A549 (cell line): ENCODE measurements around the gene IQCC. TPM values are rescaled to one million over a fixed set of nuclear protein-coding genes. Genes with fewer than 3 reads are reported as not detected.

ENCODE experiments used
- ATAC-seq, 2 experiments: fragments of 200-7000 bp in 1 of 2; fragments of >200 bp in 1 of 2; cut with Nextera tagmentation in 1 of 2; cut with Tn5 transposase in 1 of 2; 3 replicates each; pipeline versions ENCODE4 v1.8.0 to v1.9.1; 2018 to 2020; ENCODE audit warnings: mild to moderate bottlenecking in 1 of 2, moderate library complexity in 1 of 2
- CTCF ChIA-PET: fragments of 300-600 bp; sonication (Branson Sonifier 250); formaldehyde crosslinking; extraction: SDS; loops from one replicate; lab custom pipeline; 2021; ENCODE audit warnings: antibody characterized with exemption, inconsistent platforms; lab: Yijun Ruan, JAX
- POLR2A ChIA-PET: fragments of 350-600 bp; formaldehyde crosslinking; extraction: SDS; loops from one replicate; lab custom pipeline; 2021; ENCODE audit warnings: antibody characterized with exemption, inconsistent platforms; lab: Yijun Ruan, JAX
- DNase-seq, 2 experiments: peaks; one replicate each; pipeline versions ENCODE4 v3.0.0 to v3.0.0-alpha.2; 2011 to 2016; ENCODE audit warnings: low read depth in 1 of 2, low spot score in 1 of 2
- FAIRE-seq: peaks from 2 replicates; lab custom pipeline; 2011; peaks lifted over from hg19 to GRCh38; lab: Jason Lieb, UNC
- H3K27ac ChIP-seq, 2 experiments: fragments of >200 bp; sonication (Bioruptor Twin); formaldehyde crosslinking; 3 replicates each; pipeline ENCODE4 v1.5.1; 2016 to 2017
- H3K4me1 ChIP-seq: fragments of >200 bp; sonication (Bioruptor Twin); formaldehyde crosslinking; 3 replicates; pipeline ENCODE4 v1.6.1; 2016
- H3K4me2 ChIP-seq: fragments of >200 bp; sonication (Bioruptor Twin); formaldehyde crosslinking; 3 replicates; pipeline ENCODE4 v1.6.1; 2016
- H3K4me3 ChIP-seq: fragments of >200 bp; sonication (Bioruptor Twin); formaldehyde crosslinking; 3 replicates; pipeline ENCODE4 v1.5.1; 2016
- H3K9me3 ChIP-seq: fragments of >200 bp; sonication (Bioruptor Twin); formaldehyde crosslinking; 3 replicates; pipeline ENCODE4 v1.6.1; 2016
- CBX8 ChIP-seq: fragments of 200-600 bp; sonication (generic); IDR thresholded peaks from 2 replicates; pipeline ENCODE4 v1.6.1; 2016
- CHD4 ChIP-seq: fragments of 200-600 bp; sonication (generic); IDR thresholded peaks from 2 replicates; pipeline ENCODE4 v1.6.1; 2016; ENCODE audit warnings: antibody characterized with exemption, mild to moderate bottlenecking, borderline replicate concordance
- EHMT2 ChIP-seq: fragments of 200-600 bp; sonication (generic); IDR thresholded peaks from 2 replicates; pipeline ENCODE4 v1.6.1; 2016; ENCODE audit warnings: antibody characterized with exemption, low read depth, mild to moderate bottlenecking, moderate library complexity
- MAFK ChIP-seq: fragments of 450-650 bp; IDR thresholded peaks from 2 replicates; pipeline ENCODE4 v1.6.1; 2014; ENCODE audit not compliant: partially characterized antibody
- POLR2AphosphoS2 ChIP-seq: conservative IDR thresholded peaks from 2 replicates; pipeline ENCODE4 v1.6.1; 2012; ENCODE audit warnings: low read length, improper control_type of control experiment, inconsistent platforms
- RFX5 ChIP-seq: fragments of 450-650 bp; IDR thresholded peaks from 2 replicates; pipeline ENCODE4 v1.7.1; 2014; ENCODE audit warnings: antibody characterized with exemption, mild to moderate bottlenecking, moderate library complexity
- SMC3 ChIP-seq: fragments of >200 bp; sonication (Bioruptor Twin); formaldehyde crosslinking; IDR thresholded peaks from 3 replicates; pipeline ENCODE4 v1.6.1; 2018; ENCODE audit warnings: inconsistent platforms
- TP53 ChIP-seq: fragments of 250-450 bp; sonication (Bioruptor Pico); IDR thresholded peaks from 2 replicates; pipeline ENCODE4 v1.5.0; 2021; ENCODE audit warnings: mild to moderate bottlenecking, moderate library complexity
- ZC3H11A ChIP-seq: fragments of 450-650 bp; IDR thresholded peaks from 2 replicates; pipeline ENCODE4 v1.6.1; 2014; ENCODE audit warnings: antibody characterized with exemption, mild to moderate bottlenecking
- ZFP36 ChIP-seq: fragments of 450-650 bp; IDR thresholded peaks from 2 replicates; pipeline ENCODE4 v1.6.1; 2014; ENCODE audit warnings: borderline replicate concordance; ENCODE audit not compliant: partially characterized antibody
- ZNF302 ChIP-seq: fragments of 250-450 bp; sonication (Bioruptor Pico); IDR thresholded peaks from 2 replicates; pipeline ENCODE4 v1.9.0; 2021; ENCODE audit warnings: inconsistent platforms, mild to moderate bottlenecking, moderate library complexity
- WGBS: methylation state at CpG from one replicate; pipeline ENCODE4 v1.1.6; 2017; ENCODE audit errors: missing lambda C conversion rate; 5-methylcytosine and 5-hydroxymethylcytosine counted together
- polyA plus RNA-seq, 4 experiments: library from polyadenylated mRNA; depleted of rRNA in 3 of 4; stranded (reverse); fragments of >200 nt; fragmentation: RNase III in 1 of 4; extraction: RNeasy Plus Mini Kit Qiagen cat#74134 plus additional on column Dnase treatment in 1 of 4; gene quantifications; 2 replicates in 3 of 4; 3 replicates in 1 of 4; pipeline ENCODE4 v1.2.3, GENCODE V29; 2011 to 2017
- TF ChIP-seq, protein P1 (sequence below): fragments of 450-650 bp; IDR thresholded peaks from 2 replicates; pipeline ENCODE4 v1.6.1; 2014; ENCODE audit warnings: antibody characterized with exemption
- TF ChIP-seq, protein P2 (sequence below): fragments of 150-350 bp; IDR thresholded peaks from 2 replicates; pipeline ENCODE4 v1.6.1; 2014; ENCODE audit warnings: low read depth, mild to moderate bottlenecking, low read length
- TF ChIP-seq, protein P3 (sequence below): fragments of 250-450 bp; sonication (Bioruptor Pico); IDR thresholded peaks from 2 replicates; pipeline ENCODE4 v1.5.0; 2021; ENCODE audit warnings: mild to moderate bottlenecking, moderate library complexity, borderline replicate concordance
- TF ChIP-seq, protein P4 (sequence below): fragments of >200 bp; sonication (Bioruptor Twin); formaldehyde crosslinking; IDR thresholded peaks from 3 replicates; pipeline ENCODE4 v1.6.1; 2016

Gene IQCC
- polyA plus RNA-seq, 2 of the 4 experiments (the other 2 are of a cell fraction) = 1.6 to 2.0 TPM

DNA sequence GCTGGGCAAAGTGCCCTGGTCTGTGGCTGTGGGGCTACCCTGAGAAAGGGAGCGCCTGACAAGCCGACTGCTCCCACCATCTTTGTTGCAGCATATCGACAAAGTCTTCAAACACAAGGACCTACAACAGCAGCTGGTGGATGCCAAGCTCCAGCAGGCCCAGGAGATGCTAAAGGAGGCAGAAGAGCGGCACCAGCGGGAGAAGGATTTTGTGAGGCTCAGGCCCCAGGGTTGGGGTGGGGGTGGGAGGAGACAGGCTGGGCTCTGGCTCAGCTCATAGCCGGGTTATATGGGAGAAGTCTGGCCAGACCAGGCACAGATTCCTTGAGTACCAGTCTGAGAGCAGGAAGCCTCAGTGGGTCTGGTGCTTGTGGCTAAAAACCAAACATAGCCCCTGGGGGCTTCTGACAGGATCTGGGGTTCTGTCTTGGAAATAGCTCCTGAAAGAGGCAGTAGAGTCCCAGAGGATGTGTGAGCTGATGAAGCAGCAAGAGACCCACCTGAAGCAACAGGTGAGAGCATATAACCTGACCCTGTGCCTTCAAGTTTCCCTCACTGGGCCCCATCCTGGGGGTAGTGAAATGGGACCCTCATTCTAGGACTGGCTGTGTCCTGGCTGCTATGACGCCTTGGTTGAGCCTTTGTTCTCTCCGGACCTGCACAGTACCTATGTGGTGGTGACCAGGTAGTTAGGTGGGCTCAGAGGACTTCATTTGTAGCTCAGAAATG is 13.1 kb upstream of the IQCC start:
- H3K4me3 ChIP-seq = no peak overlapping the region
- no peak overlapping the region for H3K27ac ChIP-seq
- WGBS = 98% methylated on average over 8 of the region's 8 CpGs
- no peak for DNase-seq
- TF ChIP-seq CBX8 = no peak
- TF ChIP-seq, all 56 proteins: peak for 0
- CTCF ChIA-PET = interaction anchor here (0.5 to 1.1 kb wide), 4 partner anchors 9 to 277 kb away, joined by 3 to 5 read pairs (median 3); no protein-coding TSS in a partner anchor
- Histone ChIP-seq H3K9me3 (no peaks in the 10 kb centered on the region), H3K4me1 (no peaks in the 10 kb centered on the region), H3K4me2 (no peak overlapping the region)
- POLR2A ChIA-PET = interaction anchor here (0.5 to 2.2 kb wide), 2 partner anchors 13 to 278 kb away, joined by 5 to 8 read pairs; partner anchors contain the start of gene TXLNA
- ATAC-seq (no peak), FAIRE-seq (no peak)

DNA sequence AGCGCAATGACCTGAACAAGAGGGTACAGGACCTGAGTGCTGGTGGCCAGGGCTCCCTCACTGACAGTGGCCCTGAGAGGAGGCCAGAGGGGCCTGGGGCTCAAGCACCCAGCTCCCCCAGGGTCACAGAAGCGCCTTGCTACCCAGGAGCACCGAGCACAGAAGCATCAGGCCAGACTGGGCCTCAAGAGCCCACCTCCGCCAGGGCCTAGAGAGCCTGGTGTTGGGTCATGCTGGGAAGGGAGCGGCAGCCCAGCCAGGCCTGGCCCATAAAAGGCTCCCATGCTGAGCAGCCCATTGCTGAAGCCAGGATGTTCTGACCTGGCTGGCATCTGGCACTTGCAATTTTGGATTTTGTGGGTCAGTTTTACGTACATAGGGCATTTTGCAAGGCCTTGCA is 10.5 kb upstream of the IQCC start:
- 0 out of 3 replicates have a peak, but pooled peaks cover 4% of the 10 kb centered on the region for H3K4me1 ChIP-seq
- ChIA-PET POLR2A (interaction anchor here (0.7 kb wide), 1 partner anchor 16 kb away, joined by 3 read pairs; the partner anchor contains the start of gene TXLNA), CTCF (interaction anchor here (1.6 kb wide), 1 partner anchor 20 kb away, joined by 7 read pairs; no protein-coding TSS in a partner anchor)
- WGBS = 100% methylated on average over 2 of the region's 6 CpGs
- FAIRE-seq = no peak
- H3K27ac ChIP-seq = no peak overlapping the region
- no peak for DNase-seq
- no peaks in the 10 kb centered on the region for H3K9me3 ChIP-seq
- ATAC-seq = no peak
- no peak overlapping the region for H3K4me3 ChIP-seq
- no peak overlapping the region for H3K4me2 ChIP-seq
- TF ChIP-seq, protein P1, sequence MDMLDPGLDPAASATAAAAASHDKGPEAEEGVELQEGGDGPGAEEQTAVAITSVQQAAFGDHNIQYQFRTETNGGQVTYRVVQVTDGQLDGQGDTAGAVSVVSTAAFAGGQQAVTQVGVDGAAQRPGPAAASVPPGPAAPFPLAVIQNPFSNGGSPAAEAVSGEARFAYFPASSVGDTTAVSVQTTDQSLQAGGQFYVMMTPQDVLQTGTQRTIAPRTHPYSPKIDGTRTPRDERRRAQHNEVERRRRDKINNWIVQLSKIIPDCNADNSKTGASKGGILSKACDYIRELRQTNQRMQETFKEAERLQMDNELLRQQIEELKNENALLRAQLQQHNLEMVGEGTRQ = no peak
- TF ChIP-seq, protein P2, sequence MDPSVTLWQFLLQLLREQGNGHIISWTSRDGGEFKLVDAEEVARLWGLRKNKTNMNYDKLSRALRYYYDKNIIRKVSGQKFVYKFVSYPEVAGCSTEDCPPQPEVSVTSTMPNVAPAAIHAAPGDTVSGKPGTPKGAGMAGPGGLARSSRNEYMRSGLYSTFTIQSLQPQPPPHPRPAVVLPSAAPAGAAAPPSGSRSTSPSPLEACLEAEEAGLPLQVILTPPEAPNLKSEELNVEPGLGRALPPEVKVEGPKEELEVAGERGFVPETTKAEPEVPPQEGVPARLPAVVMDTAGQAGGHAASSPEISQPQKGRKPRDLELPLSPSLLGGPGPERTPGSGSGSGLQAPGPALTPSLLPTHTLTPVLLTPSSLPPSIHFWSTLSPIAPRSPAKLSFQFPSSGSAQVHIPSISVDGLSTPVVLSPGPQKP = no peak
- TF ChIP-seq RFX5 = no peak

DNA sequence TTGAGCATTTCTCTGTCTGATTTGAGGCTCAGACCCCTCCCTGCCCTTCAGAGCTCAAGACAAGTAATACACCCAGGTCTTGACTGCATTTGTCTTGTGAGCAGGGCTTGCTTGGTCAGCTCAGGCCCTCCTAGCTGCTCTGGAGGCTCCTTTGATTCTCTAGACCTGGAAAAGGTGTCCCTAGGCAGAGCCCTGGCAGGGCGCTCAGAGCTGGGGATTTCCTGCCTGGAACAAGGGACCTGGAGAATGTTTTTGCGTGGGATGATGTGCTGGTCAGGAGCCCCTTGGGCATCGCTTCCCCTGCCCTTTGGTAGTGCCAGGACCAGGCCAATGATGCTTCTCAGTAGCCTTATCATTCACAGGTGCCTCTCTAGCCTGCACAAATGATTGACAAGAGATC is 9.9 kb upstream of the IQCC start:
- DNase-seq (no peak), FAIRE-seq (no peak), ATAC-seq (no peak)
- TF ChIP-seq ZFP36 = no peak
- TF ChIP-seq TP53 (CRISPR knock-in tag) = no peak
- TF ChIP-seq, protein P3, sequence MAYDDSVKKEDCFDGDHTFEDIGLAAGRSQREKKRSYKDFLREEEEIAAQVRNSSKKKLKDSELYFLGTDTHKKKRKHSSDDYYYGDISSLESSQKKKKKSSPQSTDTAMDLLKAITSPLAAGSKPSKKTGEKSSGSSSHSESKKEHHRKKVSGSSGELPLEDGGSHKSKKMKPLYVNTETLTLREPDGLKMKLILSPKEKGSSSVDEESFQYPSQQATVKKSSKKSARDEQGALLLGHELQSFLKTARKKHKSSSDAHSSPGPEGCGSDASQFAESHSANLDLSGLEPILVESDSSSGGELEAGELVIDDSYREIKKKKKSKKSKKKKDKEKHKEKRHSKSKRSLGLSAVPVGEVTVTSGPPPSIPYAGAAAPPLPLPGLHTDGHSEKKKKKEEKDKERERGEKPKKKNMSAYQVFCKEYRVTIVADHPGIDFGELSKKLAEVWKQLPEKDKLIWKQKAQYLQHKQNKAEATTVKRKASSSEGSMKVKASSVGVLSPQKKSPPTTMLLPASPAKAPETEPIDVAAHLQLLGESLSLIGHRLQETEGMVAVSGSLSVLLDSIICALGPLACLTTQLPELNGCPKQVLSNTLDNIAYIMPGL (CRISPR knock-in tag) = no peak
- no peak overlapping the region for H3K4me3 ChIP-seq
- H3K4me2 ChIP-seq = no peak overlapping the region
- POLR2A ChIA-PET = interaction anchor here (0.7 kb wide), 1 partner anchor 16 kb away, joined by 3 read pairs; the partner anchor contains the start of gene TXLNA
- CTCF ChIA-PET = interaction anchor here (1.6 kb wide), 1 partner anchor 20 kb away, joined by 7 read pairs; no protein-coding TSS in a partner anchor
- no peaks in the 10 kb centered on the region for H3K9me3 ChIP-seq
- H3K27ac ChIP-seq = no peak overlapping the region
- 0 out of 3 replicates have a peak, but pooled peaks cover 5% of the 10 kb centered on the region for H3K4me1 ChIP-seq
- 89% methylated on average over 3 of the region's 3 CpGs for WGBS

DNA sequence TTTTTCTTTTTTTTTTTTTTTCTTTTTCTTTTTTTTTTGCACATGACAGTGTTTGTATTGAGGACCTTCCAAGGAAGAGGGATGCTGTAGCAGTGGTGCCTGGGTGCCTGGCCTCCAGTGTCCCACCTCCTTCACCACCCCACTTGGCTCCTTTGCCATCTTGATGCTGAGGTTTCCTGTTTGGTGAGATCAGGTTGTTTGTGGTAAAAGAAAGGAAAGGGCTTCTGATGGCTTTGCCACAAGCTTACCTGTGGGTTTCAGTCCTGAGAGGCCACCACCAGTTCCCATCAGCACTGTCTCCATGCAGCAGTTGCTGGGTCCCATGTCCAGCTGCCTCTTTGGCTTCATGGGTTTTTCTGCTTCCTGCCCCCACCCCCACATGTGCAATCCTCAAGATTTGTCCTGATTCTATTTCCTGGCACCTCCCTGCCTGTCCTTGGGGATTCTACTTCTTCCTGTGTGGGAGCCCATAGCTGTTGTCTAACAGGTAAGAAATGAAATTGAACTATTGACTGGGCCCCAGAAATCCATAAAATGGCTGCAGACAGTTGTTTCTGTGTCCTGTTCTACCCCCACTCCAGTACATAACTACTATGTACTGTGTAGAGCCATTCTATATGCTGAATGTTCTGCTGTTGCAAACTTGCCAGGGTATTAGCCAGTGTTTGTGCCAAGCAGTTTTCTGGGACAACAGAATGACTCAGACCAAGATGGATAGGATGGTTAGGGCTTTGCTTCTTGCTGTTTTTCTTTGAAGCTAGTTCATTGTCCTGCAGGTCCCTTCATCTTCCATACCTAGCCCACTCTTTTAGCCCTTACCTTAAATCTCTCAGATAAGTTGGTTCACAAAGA is 9.3 kb upstream of the IQCC start:
- no peak for FAIRE-seq
- TF ChIP-seq SMC3 (no peak), ZC3H11A (no peak), EHMT2 (no peak), MAFK (no peak), CHD4 (no peak), CBX8 (no peak), ZNF302 (CRISPR knock-in tag) (no peak), POLR2AphosphoS2 (no peak; the same call in 1 of the 2 replicates)
- TF ChIP-seq, protein P4, sequence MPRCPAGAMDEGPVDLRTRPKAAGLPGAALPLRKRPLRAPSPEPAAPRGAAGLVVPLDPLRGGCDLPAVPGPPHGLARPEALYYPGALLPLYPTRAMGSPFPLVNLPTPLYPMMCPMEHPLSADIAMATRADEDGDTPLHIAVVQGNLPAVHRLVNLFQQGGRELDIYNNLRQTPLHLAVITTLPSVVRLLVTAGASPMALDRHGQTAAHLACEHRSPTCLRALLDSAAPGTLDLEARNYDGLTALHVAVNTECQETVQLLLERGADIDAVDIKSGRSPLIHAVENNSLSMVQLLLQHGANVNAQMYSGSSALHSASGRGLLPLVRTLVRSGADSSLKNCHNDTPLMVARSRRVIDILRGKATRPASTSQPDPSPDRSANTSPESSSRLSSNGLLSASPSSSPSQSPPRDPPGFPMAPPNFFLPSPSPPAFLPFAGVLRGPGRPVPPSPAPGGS = no peak
- H3K27ac ChIP-seq = no peak overlapping the region
- POLR2A ChIA-PET = interaction anchor here (1.5 kb wide), 1 partner anchor 20 kb away, joined by 5 read pairs; no protein-coding TSS in a partner anchor
- H3K9me3 ChIP-seq = no peaks in the 10 kb centered on the region
- H3K4me3 ChIP-seq = no peak overlapping the region
- no peak for DNase-seq
- H3K4me2 ChIP-seq = no peak overlapping the region
- ATAC-seq = no peak
- CTCF ChIA-PET = no interaction called here
- H3K4me1 ChIP-seq = 0 out of 3 replicates have a peak, but pooled peaks cover 5% of the 10 kb centered on the region
